ENCODE data around the gene RAP1GAP. TPM values are rescaled to one million over a fixed set of nuclear protein-coding genes. Genes with fewer than 3 reads are reported as not detected.

The RAP1GAP gene
- total and polyA plus RNA-seq, 4 donors: 8.6 to 23.1 (median 11.3) TPM

GRCh38 chr1:21643624-21644023 lies 25.5 kb downstream of the RAP1GAP start:
- TF ChIP-seq JUND (IDR thresholded peaks at IDR 0.05): no peak
- TF ChIP-seq EGR1 (IDR thresholded peaks at IDR 0.05; ENCODE audit: low read depth in 2 of 2): no peak
- TF ChIP-seq FOXA1 (IDR thresholded peaks at IDR 0.05): no peak
- TF ChIP-seq REST (IDR thresholded peaks at IDR 0.05): no peak
- TF ChIP-seq GABPA (IDR thresholded peaks at IDR 0.05 in 1 of 2, conservative IDR thresholded peaks at IDR 0.05 in 1 of 2): no peak
- TF ChIP-seq HNF4A (conservative IDR thresholded peaks at IDR 0.05): no peak
- Histone ChIP-seq H3K36me3 (ENCODE audit: control insufficient read depth in 4 of 4, insufficient read depth in 3 of 4, low read depth in 1 of 4, low read length in 3 of 4) (no peaks in the 10 kb centered on the region), H3K4me1 (ENCODE audit: control insufficient read depth in 4 of 4, insufficient read depth in 4 of 4, low read length in 3 of 4) (peaks cover 3 to 11% (median 9%) of the 10 kb centered on the region in 4 donors), H3K9ac (ENCODE audit: low read depth in 1 of 2, low read length in 2 of 2) (no peak overlapping the region), H3K4me3 (ENCODE audit: low read depth in 1 of 3, low read length in 3 of 3) (no peak overlapping the region), H3K9me3 (ENCODE audit: control insufficient read depth in 4 of 4, low read length in 3 of 4) (no peaks in the 10 kb centered on the region), H3K27ac (ENCODE audit: low read depth in 1 of 2, low read length in 2 of 2) (no peak overlapping the region), H3K27me3 (ENCODE audit: control insufficient read depth in 4 of 4, insufficient read depth in 4 of 4, low read length in 3 of 4) (no peaks in the 10 kb centered on the region)
- DNase-seq (ENCODE audit: low spot score): no peak
- 95% methylated on average over 5 of the region's 5 CpGs for WGBS

GRCh38 chr1:21641967-21642739 lies 27.0 kb downstream of the RAP1GAP start:
- Histone ChIP-seq H3K9me3 (ENCODE audit: control insufficient read depth in 4 of 4, low read length in 3 of 4) (no peaks in the 10 kb centered on the region), H3K4me1 (ENCODE audit: control insufficient read depth in 4 of 4, insufficient read depth in 4 of 4, low read length in 3 of 4) (peaks cover 3 to 12% (median 9%) of the 10 kb centered on the region in 4 donors), H3K4me3 (ENCODE audit: low read depth in 1 of 3, low read length in 3 of 3) (no peak overlapping the region), H3K27ac (ENCODE audit: low read depth in 1 of 2, low read length in 2 of 2) (no peak overlapping the region), H3K36me3 (ENCODE audit: control insufficient read depth in 4 of 4, insufficient read depth in 3 of 4, low read depth in 1 of 4, low read length in 3 of 4) (no peaks in the 10 kb centered on the region), H3K9ac (ENCODE audit: low read depth in 1 of 2, low read length in 2 of 2) (no peak overlapping the region), H3K27me3 (ENCODE audit: control insufficient read depth in 4 of 4, insufficient read depth in 4 of 4, low read length in 3 of 4) (no peaks in the 10 kb centered on the region)
- DNase-seq (ENCODE audit: low spot score): no peak
- 61% methylated on average over 19 of the region's 19 CpGs for WGBS
- TF ChIP-seq HNF4A (conservative IDR thresholded peaks at IDR 0.05) (peak in 1 of 2 donors; percentile 63), JUND (IDR thresholded peaks at IDR 0.05) (no peak), GABPA (IDR thresholded peaks at IDR 0.05 in 1 of 2, conservative IDR thresholded peaks at IDR 0.05 in 1 of 2) (no peak), CTCF (IDR thresholded peaks at IDR 0.05; ENCODE audit: low read depth, low read length, missing input control) (no peak), MAX (IDR thresholded peaks at IDR 0.05) (no peak), REST (IDR thresholded peaks at IDR 0.05) (no peak), RXRA (IDR thresholded peaks at IDR 0.05) (peak in 1 of 2 donors; percentile 74), FOXA2 (IDR thresholded peaks at IDR 0.05) (peak; percentile 15), EGR1 (IDR thresholded peaks at IDR 0.05; ENCODE audit: low read depth in 2 of 2) (no peak), YY1 (IDR thresholded peaks at IDR 0.05) (no peak), FOXA1 (IDR thresholded peaks at IDR 0.05) (no peak), RAD21 (IDR thresholded peaks at IDR 0.05) (no peak), NR2F2 (IDR thresholded peaks at IDR 0.05) (no peak), ZBTB33 (IDR thresholded peaks at IDR 0.05) (no peak), ATF3 (IDR thresholded peaks at IDR 0.05) (no peak), SP1 (IDR thresholded peaks at IDR 0.05) (peak; percentile 16), HNF4G (IDR thresholded peaks at IDR 0.05) (no peak), TAF1 (conservative IDR thresholded peaks at IDR 0.05) (no peak)

All from liver (tissue), 9 donors.